Muscle layer of duodenum (tissue), 2 donors: ENCODE measurements around the gene TUBA8.

Experiments
- H3K27ac ChIP-seq: one replicate; pipeline ENCODE4 v1.7.0; 2013; ENCODE audit warnings: mild to moderate bottlenecking, low read length
- H3K27me3 ChIP-seq: one replicate; pipeline ENCODE4 v1.7.0; 2013; ENCODE audit warnings: low read depth, mild to moderate bottlenecking, control low read depth, low read length
- H3K36me3 ChIP-seq, 2 donors: one replicate each; pipeline ENCODE4 v1.7.0; 2013; ENCODE audit warnings: low read length in 2 of 2, control low read depth in 1 of 2, mild to moderate bottlenecking in 1 of 2; ENCODE audit not compliant: insufficient read depth in 2 of 2, control insufficient read depth in 1 of 2
- H3K4me1 ChIP-seq, 2 donors: one replicate each; pipeline ENCODE4 v1.7.0; 2013; ENCODE audit warnings: low read length in 2 of 2, mild to moderate bottlenecking in 2 of 2, control low read depth in 1 of 2, moderate library complexity in 1 of 2; ENCODE audit not compliant: insufficient read depth in 2 of 2, control insufficient read depth in 1 of 2
- H3K4me3 ChIP-seq, 2 donors: one replicate each; pipeline ENCODE4 v1.7.0; 2013; ENCODE audit warnings: low read length in 2 of 2, low read depth in 1 of 2, mild to moderate bottlenecking in 1 of 2
- H3K9me3 ChIP-seq, 2 donors: one replicate each; pipeline ENCODE4 v1.7.0; 2013; ENCODE audit warnings: low read length in 2 of 2, control low read depth in 1 of 2, mild to moderate bottlenecking in 1 of 2; ENCODE audit not compliant: control insufficient read depth in 1 of 2
- donor health status: healthy.

TUBA8 gene

GRCh38 chr22:18109410-18110193, 1.0 kb upstream of the TUBA8 start:
- no peaks in the 10 kb centered on the region for H3K36me3 ChIP-seq
- H3K4me3 ChIP-seq, result peak overlapping the region in 1 of 2 donors; percentile 58
- H3K27me3 ChIP-seq, result peaks cover 5% of the 10 kb centered on the region
- no peaks in the 10 kb centered on the region for H3K9me3 ChIP-seq
- peaks cover 0 to 14% of the 10 kb centered on the region in 2 donors for H3K4me1 ChIP-seq
- no peak overlapping the region for H3K27ac ChIP-seq

- Histone ChIP-seq H3K36me3 (no peaks in the 10 kb centered on the region), H3K4me1 (peaks cover 0 to 14% of the 10 kb centered on the region in 2 donors), H3K4me3 (peak overlapping the region; percentile 30 to 58), H3K27ac (no peak overlapping the region), H3K9me3 (no peaks in the 10 kb centered on the region), H3K27me3 (peaks cover 5% of the 10 kb centered on the region)
These were observed 547 bp downstream of the TUBA8 start for GRCh38 chr22:18110954-18111758.

GRCh38 chr22:18111759-18112330, 1.2 kb downstream of the TUBA8 start:
- Histone ChIP-seq H3K27ac (no peak overlapping the region), H3K4me1 (peaks cover 0 to 14% of the 10 kb centered on the region in 2 donors), H3K36me3 (no peaks in the 10 kb centered on the region), H3K27me3 (peaks cover 5% of the 10 kb centered on the region), H3K4me3 (no peak overlapping the region), H3K9me3 (no peaks in the 10 kb centered on the region)

GRCh38 chr22:18112440-18112839, 1.8 kb downstream of the TUBA8 start:
- Histone ChIP-seq H3K4me3 (no peak overlapping the region), H3K27ac (no peak overlapping the region), H3K36me3 (no peaks in the 10 kb centered on the region), H3K27me3 (no peaks in the 10 kb centered on the region), H3K4me1 (peaks cover 0 to 14% of the 10 kb centered on the region in 2 donors), H3K9me3 (no peaks in the 10 kb centered on the region)

GRCh38 chr22:18113680-18114394, 3.2 kb downstream of the TUBA8 start:
- no peak overlapping the region for H3K4me3 ChIP-seq
- H3K27ac ChIP-seq, result no peak overlapping the region
- H3K36me3 ChIP-seq, result no peaks in the 10 kb centered on the region
- H3K27me3 ChIP-seq, result no peaks in the 10 kb centered on the region
- H3K9me3 ChIP-seq, result no peaks in the 10 kb centered on the region
- peaks cover 0 to 14% of the 10 kb centered on the region in 2 donors for H3K4me1 ChIP-seq

GRCh38 chr22:18114495-18114894, 3.9 kb downstream of the TUBA8 start:
- H3K27ac ChIP-seq, result no peak overlapping the region
- H3K36me3 ChIP-seq, result no peaks in the 10 kb centered on the region
- no peak overlapping the region for H3K4me3 ChIP-seq
- H3K4me1 ChIP-seq, result peaks cover 0 to 14% of the 10 kb centered on the region in 2 donors
- no peaks in the 10 kb centered on the region for H3K9me3 ChIP-seq
- no peaks in the 10 kb centered on the region for H3K27me3 ChIP-seq

- H3K27me3 ChIP-seq, result no peaks in the 10 kb centered on the region
- H3K4me1 ChIP-seq, result peaks cover 0 to 10% of the 10 kb centered on the region in 2 donors
- H3K36me3 ChIP-seq, result no peaks in the 10 kb centered on the region
These were observed 4.5 kb downstream of the TUBA8 start for GRCh38 chr22:18114976-18115652.

GRCh38 chr22:18115906-18116371, 5.3 kb downstream of the TUBA8 start:
- Histone ChIP-seq H3K36me3 (no peaks in the 10 kb centered on the region), H3K4me1 (peaks cover 0 to 4% of the 10 kb centered on the region in 2 donors), H3K27ac (no peak overlapping the region)

More at GRCh38 chr22:18114976-18115652, 4.5 kb downstream of the TUBA8 start:
- Histone ChIP-seq H3K9me3 (no peaks in the 10 kb centered on the region), H3K4me3 (no peak overlapping the region), H3K27ac (no peak overlapping the region)

GRCh38 chr22:18116634-18117033, 6.0 kb downstream of the TUBA8 start:
- H3K36me3 ChIP-seq, result no peaks in the 10 kb centered on the region
- no peaks in the 10 kb centered on the region for H3K27me3 ChIP-seq
- no peak overlapping the region for H3K4me3 ChIP-seq
- no peaks in the 10 kb centered on the region for H3K4me1 ChIP-seq
- no peaks in the 10 kb centered on the region for H3K9me3 ChIP-seq
- H3K27ac ChIP-seq, result no peak overlapping the region

More at GRCh38 chr22:18115906-18116371, 5.3 kb downstream of the TUBA8 start:
- H3K9me3 ChIP-seq, result no peaks in the 10 kb centered on the region
- H3K27me3 ChIP-seq, result no peaks in the 10 kb centered on the region
- H3K4me3 ChIP-seq, result no peak overlapping the region

- H3K4me3 ChIP-seq, result no peak overlapping the region
- no peaks in the 10 kb centered on the region for H3K36me3 ChIP-seq
- no peaks in the 10 kb centered on the region for H3K27me3 ChIP-seq
- H3K27ac ChIP-seq, result no peak overlapping the region
- no peaks in the 10 kb centered on the region for H3K4me1 ChIP-seq
- no peaks in the 10 kb centered on the region for H3K9me3 ChIP-seq
These were observed 7.8 kb downstream of the TUBA8 start for GRCh38 chr22:18118345-18118915.
